Neural progenitor cell (in vitro differentiated cells): ENCODE data around the gene COTL1. TPM values are rescaled to one million over a fixed set of nuclear protein-coding genes. Genes with fewer than 3 reads are reported as not detected.

Source experiments
- DNase-seq: peaks from one replicate; pipeline ENCODE4 v3.0.0-alpha.2; 2016; ENCODE audit warnings: low spot score
- H2AFZ ChIP-seq: fragments of 200-600 bp; sonication (generic); replicated peaks from 2 replicates; pipeline ENCODE4 v1.6.1; 2016; ENCODE audit warnings: antibody characterized with exemption
- H3F3A ChIP-seq: fragments of 200-600 bp; sonication (generic); 2 replicates; pipeline ENCODE4 v1.6.1; 2016; ENCODE audit warnings: antibody characterized with exemption, low read depth
- H3K27ac ChIP-seq: fragments of 200-600 bp; sonication (generic); 2 replicates; pipeline ENCODE4 v1.5.1; 2016; ENCODE audit warnings: mild to moderate bottlenecking
- H3K27me3 ChIP-seq: fragments of 200-600 bp; sonication (generic); 2 replicates; pipeline ENCODE4 v1.6.1; 2016; ENCODE audit warnings: mild to moderate bottlenecking, moderate library complexity
- H3K36me3 ChIP-seq: fragments of 200-600 bp; sonication (generic); 2 replicates; pipeline ENCODE4 v1.5.1; 2016
- H3K4me1 ChIP-seq: fragments of 200-600 bp; sonication (generic); 2 replicates; pipeline ENCODE4 v1.6.1; 2016; ENCODE audit warnings: mixed run types
- H3K4me2 ChIP-seq: fragments of 200-600 bp; sonication (generic); 2 replicates; pipeline ENCODE4 v1.6.1; 2016
- H3K4me3 ChIP-seq: fragments of 200-600 bp; sonication (generic); 2 replicates; pipeline ENCODE4 v1.5.1; 2016
- H3K79me2 ChIP-seq: fragments of 200-600 bp; sonication (generic); 2 replicates; pipeline ENCODE4 v1.6.1; 2016; ENCODE audit warnings: low read depth
- H3K9ac ChIP-seq: fragments of 200-600 bp; sonication (generic); 2 replicates; pipeline ENCODE4 v1.6.1; 2016
- H3K9me3 ChIP-seq: fragments of 200-600 bp; sonication (generic); 2 replicates; pipeline ENCODE4 v1.5.1; 2016; ENCODE audit warnings: low read depth
- H4K20me1 ChIP-seq: fragments of 200-600 bp; sonication (generic); 2 replicates; pipeline ENCODE4 v1.6.1; 2016; ENCODE audit warnings: low read depth
- H3K27ac Mint-ChIP-seq: 3 replicates; pipeline ENCODE4 v1.8.0; 2021; ENCODE audit warnings: mixed read lengths
- H3K27me3 Mint-ChIP-seq: 2 replicates; pipeline ENCODE4 v1.8.0; 2022; ENCODE audit warnings: low read depth, mild to moderate bottlenecking, inconsistent platforms, moderate library complexity, mixed read lengths; ENCODE audit not compliant: insufficient read depth
- H3K36me3 Mint-ChIP-seq: 3 replicates; pipeline ENCODE4 v1.8.0; 2021; ENCODE audit warnings: mixed read lengths
- H3K4me1 Mint-ChIP-seq: 3 replicates; pipeline ENCODE4 v1.8.0; 2021; ENCODE audit warnings: mixed read lengths
- H3K4me3 Mint-ChIP-seq: 3 replicates; pipeline ENCODE4 v1.8.0; 2021; ENCODE audit warnings: mild to moderate bottlenecking, moderate library complexity, mixed read lengths
- H3K9me3 Mint-ChIP-seq: 3 replicates; pipeline ENCODE4 v1.8.0; 2020; ENCODE audit warnings: mixed read lengths
- EZH2 ChIP-seq: fragments of 200-600 bp; sonication (generic); IDR thresholded peaks from 2 replicates; pipeline ENCODE4 v1.6.1; 2017; ENCODE audit warnings: antibody characterized with exemption, mild to moderate bottlenecking, moderate library complexity
- EZH2phosphoT487 ChIP-seq: fragments of 200-600 bp; sonication (generic); IDR thresholded peaks from 2 replicates; pipeline ENCODE4 v1.6.1; 2017; ENCODE audit warnings: antibody characterized with exemption
- total RNA-seq: library from RNA; depleted of rRNA; stranded (reverse); fragments of >200 nt; gene quantifications from 2 replicates; pipeline ENCODE4 v1.2.3, GENCODE V29; 2015; ENCODE audit warnings: low replicate concordance
- TF ChIP-seq, protein P1 (sequence below): fragments of 200-600 bp; sonication (generic); IDR thresholded peaks from 2 replicates; pipeline ENCODE4 v1.5.1; 2017; ENCODE audit warnings: antibody characterized with exemption, mild to moderate bottlenecking

Gene COTL1
- total RNA-seq, 1 donor from 2014 or later = 46.9 TPM

DNA sequence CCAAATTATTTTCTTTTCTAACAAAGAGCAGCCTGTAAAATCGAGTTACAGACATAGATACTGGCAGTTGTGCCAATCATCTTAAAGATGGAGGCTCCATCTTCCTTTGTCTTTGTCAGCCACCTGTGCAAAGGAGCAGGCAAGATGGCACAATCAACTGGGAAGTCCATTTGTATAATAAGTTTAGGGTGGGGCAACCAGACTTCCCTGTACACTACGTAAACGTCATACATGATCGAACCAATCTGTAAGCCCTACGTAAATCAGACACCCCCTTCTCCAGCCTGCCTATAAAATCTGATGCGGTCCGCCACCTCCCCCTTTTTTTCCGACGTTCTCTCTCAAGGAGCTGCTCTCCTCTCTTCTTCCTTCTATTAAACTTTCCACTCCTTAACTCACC, 82.0 kb downstream of the COTL1 start:
- peaks cover 65% of the 10 kb centered on the region for H3K4me1 ChIP-seq
- H3K27ac ChIP-seq = no peak overlapping the region
- H3K4me1 Mint-ChIP-seq = peaks cover 80% of the 10 kb centered on the region
- peaks cover 57% of the 10 kb centered on the region for H3F3A ChIP-seq
- no peak overlapping the region for H3K4me3 ChIP-seq
- H3K9me3 ChIP-seq = no peaks in the 10 kb centered on the region
- TF ChIP-seq EZH2phosphoT487 (no peak), EZH2 (no peak)
- TF ChIP-seq, protein P1, sequence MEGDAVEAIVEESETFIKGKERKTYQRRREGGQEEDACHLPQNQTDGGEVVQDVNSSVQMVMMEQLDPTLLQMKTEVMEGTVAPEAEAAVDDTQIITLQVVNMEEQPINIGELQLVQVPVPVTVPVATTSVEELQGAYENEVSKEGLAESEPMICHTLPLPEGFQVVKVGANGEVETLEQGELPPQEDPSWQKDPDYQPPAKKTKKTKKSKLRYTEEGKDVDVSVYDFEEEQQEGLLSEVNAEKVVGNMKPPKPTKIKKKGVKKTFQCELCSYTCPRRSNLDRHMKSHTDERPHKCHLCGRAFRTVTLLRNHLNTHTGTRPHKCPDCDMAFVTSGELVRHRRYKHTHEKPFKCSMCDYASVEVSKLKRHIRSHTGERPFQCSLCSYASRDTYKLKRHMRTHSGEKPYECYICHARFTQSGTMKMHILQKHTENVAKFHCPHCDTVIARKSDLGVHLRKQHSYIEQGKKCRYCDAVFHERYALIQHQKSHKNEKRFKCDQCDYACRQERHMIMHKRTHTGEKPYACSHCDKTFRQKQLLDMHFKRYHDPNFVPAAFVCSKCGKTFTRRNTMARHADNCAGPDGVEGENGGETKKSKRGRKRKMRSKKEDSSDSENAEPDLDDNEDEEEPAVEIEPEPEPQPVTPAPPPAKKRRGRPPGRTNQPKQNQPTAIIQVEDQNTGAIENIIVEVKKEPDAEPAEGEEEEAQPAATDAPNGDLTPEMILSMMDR = no peak
- H3K79me2 ChIP-seq = no peaks in the 10 kb centered on the region
- H3K9me3 Mint-ChIP-seq = peaks cover 2% of the 10 kb centered on the region
- H3K36me3 ChIP-seq = no peaks in the 10 kb centered on the region
- no peaks in the 10 kb centered on the region for H3K36me3 Mint-ChIP-seq
- peaks cover 5% of the 10 kb centered on the region for H3K27me3 Mint-ChIP-seq
- H4K20me1 ChIP-seq = no peaks in the 10 kb centered on the region
- peak overlapping the region; percentile 78 for H2AFZ ChIP-seq
- DNase-seq = no peak
- H3K9ac ChIP-seq = no peak overlapping the region
- H3K4me2 ChIP-seq = peak overlapping the region; percentile 62
- peak overlapping the region; percentile 97 for H3K27ac Mint-ChIP-seq
- H3K27me3 ChIP-seq = no peaks in the 10 kb centered on the region
- H3K4me3 Mint-ChIP-seq = peak overlapping the region; percentile 24

DNA sequence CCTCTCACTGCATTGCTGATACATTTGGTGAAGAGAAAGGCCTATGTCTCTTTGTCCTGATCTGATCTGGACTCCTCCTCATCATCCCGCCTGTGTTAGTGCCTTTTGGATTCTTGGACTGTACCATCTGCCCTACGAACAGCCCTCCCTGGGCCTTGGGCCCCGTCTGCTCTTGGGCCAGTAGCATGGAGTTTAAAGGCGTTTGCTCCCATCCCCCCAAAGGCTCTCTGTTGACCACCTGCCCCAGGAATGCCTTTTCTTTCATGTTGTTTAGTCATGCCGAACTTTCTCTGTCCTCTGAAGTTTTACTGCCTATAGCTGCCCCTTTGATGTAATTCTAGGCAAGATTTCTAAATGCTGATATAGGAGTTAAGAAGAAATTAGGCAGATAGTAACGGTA, 82.5 kb downstream of the COTL1 start:
- peaks cover 6% of the 10 kb centered on the region for H3K27me3 Mint-ChIP-seq
- Histone ChIP-seq H3F3A (peaks cover 57% of the 10 kb centered on the region), H3K79me2 (no peaks in the 10 kb centered on the region), H2AFZ (peak overlapping the region; percentile 78), H3K9me3 (no peaks in the 10 kb centered on the region), H3K27ac (peak overlapping the region; percentile 53), H3K9ac (no peak overlapping the region), H4K20me1 (no peaks in the 10 kb centered on the region), H3K36me3 (no peaks in the 10 kb centered on the region), H3K4me2 (peak overlapping the region; percentile 62), H3K4me1 (peaks cover 65% of the 10 kb centered on the region), H3K27me3 (no peaks in the 10 kb centered on the region), H3K4me3 (no peak overlapping the region)
- peak; percentile 57 for DNase-seq
- H3K4me1 Mint-ChIP-seq = peaks cover 80% of the 10 kb centered on the region
- TF ChIP-seq EZH2phosphoT487 = no peak
- TF ChIP-seq, protein P1 = no peak
- no peak for TF ChIP-seq EZH2
- peaks cover 5% of the 10 kb centered on the region for H3K9me3 Mint-ChIP-seq
- peak overlapping the region; percentile 54 for H3K4me3 Mint-ChIP-seq
- peak overlapping the region; percentile 97 for H3K27ac Mint-ChIP-seq
- no peaks in the 10 kb centered on the region for H3K36me3 Mint-ChIP-seq

DNA sequence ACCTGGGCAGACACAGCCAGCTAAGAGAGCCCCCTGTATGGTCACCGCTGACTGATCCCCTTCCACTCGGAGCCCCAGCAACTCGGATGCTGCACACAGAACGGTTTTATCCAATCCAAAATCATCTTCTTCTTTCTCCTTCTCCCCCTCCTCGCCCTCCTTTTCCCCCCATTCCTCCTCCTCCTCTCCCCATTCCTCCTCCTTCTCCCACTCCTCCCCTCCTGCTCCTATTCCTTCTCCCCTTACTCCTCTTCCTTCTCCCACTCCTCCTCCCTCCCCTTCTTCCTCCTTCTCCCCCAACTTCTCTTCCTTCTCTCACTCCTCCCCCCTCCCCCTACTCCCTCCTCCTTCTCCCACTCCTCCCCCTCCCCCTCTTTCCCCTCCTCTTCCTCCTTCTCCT, 83.1 kb downstream of the COTL1 start:
- Histone ChIP-seq H3K9me3 (no peaks in the 10 kb centered on the region), H3K79me2 (no peaks in the 10 kb centered on the region), H2AFZ (no peak overlapping the region), H3K4me2 (peak overlapping the region; percentile 62), H4K20me1 (no peaks in the 10 kb centered on the region), H3F3A (peaks cover 57% of the 10 kb centered on the region), H3K9ac (no peak overlapping the region), H3K27me3 (no peaks in the 10 kb centered on the region), H3K27ac (no peak overlapping the region), H3K36me3 (no peaks in the 10 kb centered on the region), H3K4me3 (no peak overlapping the region), H3K4me1 (peaks cover 65% of the 10 kb centered on the region)
- peaks cover 5% of the 10 kb centered on the region for H3K36me3 Mint-ChIP-seq
- no peak overlapping the region for H3K4me3 Mint-ChIP-seq
- H3K9me3 Mint-ChIP-seq = peaks cover 11% of the 10 kb centered on the region
- H3K27ac Mint-ChIP-seq = peak overlapping the region; percentile 85
- peaks cover 79% of the 10 kb centered on the region for H3K4me1 Mint-ChIP-seq
- no peak for TF ChIP-seq EZH2
- TF ChIP-seq, protein P1 = no peak
- peaks cover 10% of the 10 kb centered on the region for H3K27me3 Mint-ChIP-seq
- no peak for DNase-seq
